ENCODE results near the gene PAQR7.
A peak's percentile ranks its signal among the peaks of the same experiment; 100 is the strongest.

Gene PAQR7

DNA sequence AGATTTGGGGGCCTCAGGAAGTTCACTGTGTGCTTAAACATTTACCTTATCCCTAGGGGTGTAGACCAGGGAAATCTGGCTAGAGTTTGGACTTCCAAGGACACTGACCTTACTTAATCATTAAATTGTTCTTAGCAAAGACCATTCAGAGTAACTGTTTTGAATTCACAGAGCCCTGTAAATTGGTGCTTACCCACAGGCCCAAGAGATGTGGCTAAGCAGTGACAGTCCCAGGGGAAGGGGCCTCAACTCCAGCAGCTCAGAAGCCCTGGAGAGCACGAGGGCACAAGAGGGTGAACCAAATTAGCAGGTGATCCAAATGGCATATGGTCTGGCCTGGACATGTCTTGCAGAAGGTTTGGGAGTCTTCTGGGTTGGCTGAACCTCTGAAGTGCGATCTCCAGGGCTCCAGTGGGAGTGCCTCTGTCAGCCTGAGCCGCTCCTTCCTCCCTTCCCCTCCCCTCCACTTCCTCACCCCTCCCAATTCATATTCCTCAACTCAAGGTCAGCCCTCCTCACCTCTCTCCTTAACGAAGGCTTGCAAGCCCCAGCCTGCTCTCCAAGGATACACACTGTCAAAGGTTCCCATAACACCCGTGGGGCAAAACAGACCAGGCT is 4.3 kb downstream of the PAQR7 start:
- no peaks in the 10 kb centered on the region for H3K27me3 ChIP-seq (ENCODE audit: low read depth, low read length)
- peak overlapping the region; percentile 16 for H3K27ac ChIP-seq (ENCODE audit: low read length)
- no peaks in the 10 kb centered on the region for H3K9me3 ChIP-seq (ENCODE audit: control insufficient read depth in 1 of 2, low read length in 2 of 2)
- H3K4me3 ChIP-seq (ENCODE audit: low read depth in 1 of 2, low read length in 2 of 2) = no peak overlapping the region
- H3K36me3 ChIP-seq (ENCODE audit: control insufficient read depth in 1 of 2, insufficient read depth in 2 of 2, low read length in 2 of 2) = peaks cover 0 to 14% of the 10 kb centered on the region in 2 donors
- H3K4me1 ChIP-seq (ENCODE audit: control insufficient read depth in 1 of 2, insufficient read depth in 2 of 2, low read length in 2 of 2) = peaks cover 15 to 31% of the 10 kb centered on the region in 2 donors

DNA sequence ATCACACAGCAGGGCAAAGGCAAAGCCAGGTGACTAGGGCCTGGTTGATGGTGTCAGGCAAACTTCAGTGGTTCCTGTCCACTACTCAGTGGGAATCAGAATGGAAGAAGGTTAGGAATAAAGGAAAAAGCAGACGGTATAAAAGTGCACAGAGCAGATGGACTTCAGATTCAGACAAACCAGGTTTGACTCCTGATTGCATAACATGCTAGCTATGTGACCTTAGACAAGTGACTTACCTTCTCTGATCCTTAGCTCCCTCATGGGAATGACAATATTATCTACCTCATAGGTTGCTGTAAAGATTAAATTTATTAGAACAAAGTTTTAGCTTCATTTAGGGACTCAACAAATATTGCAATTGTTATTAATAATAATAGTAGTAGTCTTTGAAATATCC is 4.9 kb downstream of the PAQR7 start:
- peaks cover 0 to 14% of the 10 kb centered on the region in 2 donors for H3K36me3 ChIP-seq (ENCODE audit: control insufficient read depth in 1 of 2, insufficient read depth in 2 of 2, low read length in 2 of 2)
- H3K27me3 ChIP-seq (ENCODE audit: low read depth, low read length) = no peaks in the 10 kb centered on the region
- peaks cover 15 to 31% of the 10 kb centered on the region in 2 donors for H3K4me1 ChIP-seq (ENCODE audit: control insufficient read depth in 1 of 2, insufficient read depth in 2 of 2, low read length in 2 of 2)
- no peak overlapping the region for H3K27ac ChIP-seq (ENCODE audit: low read length)
- no peaks in the 10 kb centered on the region for H3K9me3 ChIP-seq (ENCODE audit: control insufficient read depth in 1 of 2, low read length in 2 of 2)
- no peak overlapping the region for H3K4me3 ChIP-seq (ENCODE audit: low read depth in 1 of 2, low read length in 2 of 2)

- peaks cover 15 to 31% of the 10 kb centered on the region in 2 donors for H3K4me1 ChIP-seq (ENCODE audit: control insufficient read depth in 1 of 2, insufficient read depth in 2 of 2, low read length in 2 of 2)
Observed at GRCh38 chr1:25869909-25870606, 5.5 kb downstream of the PAQR7 start.

GRCh38 chr1:25867210-25867991 is 8.1 kb downstream of the PAQR7 start:
- peak overlapping the region; percentile 27 for H3K27ac ChIP-seq (ENCODE audit: low read length)

More at GRCh38 chr1:25869909-25870606, 5.5 kb downstream of the PAQR7 start:
- Histone ChIP-seq H3K4me3 (ENCODE audit: low read depth in 1 of 2, low read length in 2 of 2) (no peak overlapping the region), H3K9me3 (ENCODE audit: control insufficient read depth in 1 of 2, low read length in 2 of 2) (no peaks in the 10 kb centered on the region), H3K27ac (ENCODE audit: low read length) (no peak overlapping the region), H3K36me3 (ENCODE audit: control insufficient read depth in 1 of 2, insufficient read depth in 2 of 2, low read length in 2 of 2) (peaks cover 0 to 14% of the 10 kb centered on the region in 2 donors), H3K27me3 (ENCODE audit: low read depth, low read length) (no peaks in the 10 kb centered on the region)

GRCh38 chr1:25866288-25866687 is 9.2 kb downstream of the PAQR7 start:
- Histone ChIP-seq H3K36me3 (ENCODE audit: control insufficient read depth in 1 of 2, insufficient read depth in 2 of 2, low read length in 2 of 2) (peaks cover 0 to 31% of the 10 kb centered on the region in 2 donors), H3K27ac (ENCODE audit: low read length) (no peak overlapping the region), H3K27me3 (ENCODE audit: low read depth, low read length) (no peaks in the 10 kb centered on the region), H3K4me3 (ENCODE audit: low read depth in 1 of 2, low read length in 2 of 2) (no peak overlapping the region), H3K4me1 (ENCODE audit: control insufficient read depth in 1 of 2, insufficient read depth in 2 of 2, low read length in 2 of 2) (peaks cover 2 to 4% of the 10 kb centered on the region in 2 donors), H3K9me3 (ENCODE audit: control insufficient read depth in 1 of 2, low read length in 2 of 2) (no peaks in the 10 kb centered on the region)

More at GRCh38 chr1:25867210-25867991, 8.1 kb downstream of the PAQR7 start:
- Histone ChIP-seq H3K36me3 (ENCODE audit: control insufficient read depth in 1 of 2, insufficient read depth in 2 of 2, low read length in 2 of 2) (peaks cover 0 to 26% of the 10 kb centered on the region in 2 donors), H3K4me1 (ENCODE audit: control insufficient read depth in 1 of 2, insufficient read depth in 2 of 2, low read length in 2 of 2) (peaks cover 11 to 13% of the 10 kb centered on the region in 2 donors), H3K4me3 (ENCODE audit: low read depth in 1 of 2, low read length in 2 of 2) (no peak overlapping the region), H3K9me3 (ENCODE audit: control insufficient read depth in 1 of 2, low read length in 2 of 2) (no peaks in the 10 kb centered on the region), H3K27me3 (ENCODE audit: low read depth, low read length) (no peaks in the 10 kb centered on the region)

GRCh38 chr1:25864434-25864833 is 11.1 kb downstream of the PAQR7 start:
- Histone ChIP-seq H3K36me3 (ENCODE audit: control insufficient read depth in 1 of 2, insufficient read depth in 2 of 2, low read length in 2 of 2) (peaks cover 0 to 19% of the 10 kb centered on the region in 2 donors), H3K4me1 (ENCODE audit: control insufficient read depth in 1 of 2, insufficient read depth in 2 of 2, low read length in 2 of 2) (no peaks in the 10 kb centered on the region), H3K27me3 (ENCODE audit: low read depth, low read length) (no peaks in the 10 kb centered on the region), H3K9me3 (ENCODE audit: control insufficient read depth in 1 of 2, low read length in 2 of 2) (no peaks in the 10 kb centered on the region), H3K4me3 (ENCODE audit: low read depth in 1 of 2, low read length in 2 of 2) (no peak overlapping the region), H3K27ac (ENCODE audit: low read length) (no peak overlapping the region)

DNA sequence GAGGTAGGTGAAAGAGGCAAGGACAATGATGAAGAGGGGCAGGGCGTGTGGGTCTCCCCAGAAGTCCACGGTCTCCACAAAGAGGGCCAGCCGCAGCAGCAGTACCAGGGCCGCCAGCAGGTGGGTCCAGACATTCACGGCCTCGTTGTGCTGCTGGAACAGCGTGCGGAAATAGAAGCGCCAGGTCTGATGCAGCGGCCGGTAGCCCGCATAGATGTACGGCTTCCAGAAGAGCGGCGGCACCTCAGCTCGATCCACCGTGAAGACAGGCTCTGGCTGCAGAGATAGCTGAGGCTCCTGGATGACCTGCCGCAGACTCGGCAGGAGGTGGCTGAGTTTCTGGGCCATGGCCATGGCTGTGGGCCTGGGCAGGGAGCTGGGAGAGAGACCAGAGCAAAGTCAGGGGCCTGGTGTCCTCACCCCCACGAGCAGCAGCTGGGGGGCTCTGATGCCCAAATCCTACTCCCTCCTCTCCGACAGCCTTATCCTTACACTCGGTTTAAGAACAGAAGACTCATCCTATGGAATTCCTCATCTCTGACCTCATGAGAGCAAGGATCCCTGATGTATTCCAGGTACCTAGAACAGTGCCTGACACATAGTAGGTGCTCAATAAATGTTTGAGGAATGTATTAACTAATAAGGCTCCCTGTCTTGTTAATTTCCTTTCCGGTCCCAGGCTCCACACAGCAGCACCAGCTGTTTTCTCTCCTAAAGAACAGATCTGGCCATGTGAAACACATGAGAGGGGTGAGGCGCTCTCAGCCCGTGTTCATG is 11.8 kb downstream of the PAQR7 start:
- Histone ChIP-seq H3K4me3 (ENCODE audit: low read depth in 1 of 2, low read length in 2 of 2) (no peak overlapping the region), H3K4me1 (ENCODE audit: control insufficient read depth in 1 of 2, insufficient read depth in 2 of 2, low read length in 2 of 2) (peaks cover 0 to 6% of the 10 kb centered on the region in 2 donors), H3K27me3 (ENCODE audit: low read depth, low read length) (no peaks in the 10 kb centered on the region), H3K36me3 (ENCODE audit: control insufficient read depth in 1 of 2, insufficient read depth in 2 of 2, low read length in 2 of 2) (peaks cover 0 to 17% of the 10 kb centered on the region in 2 donors), H3K9me3 (ENCODE audit: control insufficient read depth in 1 of 2, low read length in 2 of 2) (no peaks in the 10 kb centered on the region), H3K27ac (ENCODE audit: low read length) (no peak overlapping the region)

GRCh38 chr1:25862785-25863485 is 12.6 kb downstream of the PAQR7 start:
- no peaks in the 10 kb centered on the region for H3K9me3 ChIP-seq (ENCODE audit: control insufficient read depth in 1 of 2, low read length in 2 of 2)
- no peaks in the 10 kb centered on the region for H3K27me3 ChIP-seq (ENCODE audit: low read depth, low read length)
- H3K27ac ChIP-seq (ENCODE audit: low read length) = no peak overlapping the region
- peaks cover 5 to 6% of the 10 kb centered on the region in 2 donors for H3K4me1 ChIP-seq (ENCODE audit: control insufficient read depth in 1 of 2, insufficient read depth in 2 of 2, low read length in 2 of 2)
- H3K36me3 ChIP-seq (ENCODE audit: control insufficient read depth in 1 of 2, insufficient read depth in 2 of 2, low read length in 2 of 2) = peaks cover 0 to 17% of the 10 kb centered on the region in 2 donors
- H3K4me3 ChIP-seq (ENCODE audit: low read depth in 1 of 2, low read length in 2 of 2) = no peak overlapping the region

DNA sequence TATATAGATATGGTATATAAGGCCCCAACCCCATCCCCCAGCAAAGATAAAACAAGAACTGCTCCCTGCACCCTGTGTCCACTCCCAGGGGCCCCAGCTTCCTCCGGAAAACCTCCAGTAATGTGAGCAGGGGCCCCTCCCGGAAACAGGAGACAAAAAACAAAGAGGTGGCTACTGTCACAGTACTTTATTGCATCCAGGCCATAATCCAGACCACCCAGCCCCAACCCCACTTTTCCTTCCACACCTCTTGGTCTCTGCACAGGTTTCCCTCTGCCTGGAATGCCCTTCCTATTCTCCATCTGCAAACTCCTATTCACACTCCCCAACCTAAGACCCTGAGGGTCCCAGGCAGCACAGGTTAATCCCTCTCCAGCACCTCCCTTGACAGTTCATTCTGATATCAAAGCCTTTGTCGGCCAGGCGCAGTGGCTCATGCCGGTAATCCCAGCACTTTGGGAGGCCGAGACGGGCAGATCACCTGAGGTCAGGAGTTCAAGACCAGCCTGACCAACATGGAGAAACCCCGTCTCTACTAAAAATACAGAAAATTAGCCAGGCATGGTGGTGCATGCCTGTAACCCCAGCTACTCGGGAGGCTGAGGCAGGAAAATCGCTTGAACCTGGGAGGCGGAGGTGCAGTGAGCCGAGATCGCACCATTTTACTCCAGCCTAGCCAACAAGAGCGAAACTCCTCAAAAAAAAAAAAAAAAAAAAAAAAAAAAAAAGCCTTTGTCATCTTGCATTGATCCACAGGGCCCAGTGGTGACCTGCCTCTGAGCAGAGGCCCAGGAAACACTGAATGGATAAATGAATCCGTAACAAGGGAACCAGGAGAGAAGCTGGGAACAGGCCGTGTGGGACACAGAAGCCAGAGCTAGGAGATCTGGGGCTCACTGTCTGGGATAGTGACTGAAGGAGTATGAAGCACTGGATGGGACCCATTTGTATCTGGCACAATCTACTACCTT is 13.9 kb downstream of the PAQR7 start:
- H3K4me1 ChIP-seq (ENCODE audit: control insufficient read depth in 1 of 2, insufficient read depth in 2 of 2, low read length in 2 of 2) = peaks cover 5 to 6% of the 10 kb centered on the region in 2 donors
- H3K4me3 ChIP-seq (ENCODE audit: low read depth in 1 of 2, low read length in 2 of 2) = no peak overlapping the region
- H3K27me3 ChIP-seq (ENCODE audit: low read depth, low read length) = no peaks in the 10 kb centered on the region
- H3K27ac ChIP-seq (ENCODE audit: low read length) = no peak overlapping the region
- no peaks in the 10 kb centered on the region for H3K9me3 ChIP-seq (ENCODE audit: control insufficient read depth in 1 of 2, low read length in 2 of 2)
- peaks cover 0 to 17% of the 10 kb centered on the region in 2 donors for H3K36me3 ChIP-seq (ENCODE audit: control insufficient read depth in 1 of 2, insufficient read depth in 2 of 2, low read length in 2 of 2)

Data from muscle layer of duodenum (tissue), 2 donors.